NCI-H1930 (cell line): Measurements from ENCODE around the gene TMEM209.

Experiments used
- DNase-seq, 2 experiments: peaks; one replicate each; lab custom pipeline; 2025; lab: John Stamatoyannopoulos, UW

Gene TMEM209

DNA sequence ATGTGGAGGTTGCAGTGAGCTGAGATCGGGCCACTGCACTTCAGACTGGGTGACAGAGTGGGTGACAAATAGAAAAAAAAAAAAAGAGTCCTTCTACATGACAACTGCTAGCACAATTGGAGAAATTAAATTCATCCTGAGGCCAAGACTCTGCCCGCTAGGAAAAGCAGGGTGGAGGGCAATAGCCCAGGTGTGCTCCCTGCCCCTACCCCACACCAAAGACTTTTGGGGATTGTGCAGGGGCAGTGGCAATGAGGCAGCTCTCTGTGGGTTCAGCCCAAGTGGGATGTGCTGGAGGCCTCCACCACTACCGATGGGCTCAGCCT, 61.3 kb downstream of the TMEM209 start:
- DNase-seq, result no peak

DNA sequence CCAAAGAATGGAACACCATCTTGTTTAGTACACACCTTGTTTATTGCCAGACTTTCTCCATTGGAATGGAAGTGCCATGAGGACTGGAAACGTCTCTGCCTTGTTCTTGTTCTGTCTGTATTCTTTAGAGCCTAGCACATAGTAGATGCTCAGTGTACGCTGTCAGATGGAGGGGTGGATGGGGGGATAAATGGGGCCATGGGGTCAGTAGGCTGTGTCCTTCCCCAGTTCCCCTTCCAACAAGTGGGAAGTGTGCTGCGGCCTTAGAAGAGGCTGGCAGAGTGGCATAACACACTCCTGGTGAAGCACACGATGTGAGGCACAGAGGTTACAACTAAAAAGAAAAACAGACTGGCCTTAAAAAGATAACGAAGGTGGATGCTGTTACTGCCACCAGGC, 61.9 kb downstream of the TMEM209 start:
- no peak for DNase-seq

DNA sequence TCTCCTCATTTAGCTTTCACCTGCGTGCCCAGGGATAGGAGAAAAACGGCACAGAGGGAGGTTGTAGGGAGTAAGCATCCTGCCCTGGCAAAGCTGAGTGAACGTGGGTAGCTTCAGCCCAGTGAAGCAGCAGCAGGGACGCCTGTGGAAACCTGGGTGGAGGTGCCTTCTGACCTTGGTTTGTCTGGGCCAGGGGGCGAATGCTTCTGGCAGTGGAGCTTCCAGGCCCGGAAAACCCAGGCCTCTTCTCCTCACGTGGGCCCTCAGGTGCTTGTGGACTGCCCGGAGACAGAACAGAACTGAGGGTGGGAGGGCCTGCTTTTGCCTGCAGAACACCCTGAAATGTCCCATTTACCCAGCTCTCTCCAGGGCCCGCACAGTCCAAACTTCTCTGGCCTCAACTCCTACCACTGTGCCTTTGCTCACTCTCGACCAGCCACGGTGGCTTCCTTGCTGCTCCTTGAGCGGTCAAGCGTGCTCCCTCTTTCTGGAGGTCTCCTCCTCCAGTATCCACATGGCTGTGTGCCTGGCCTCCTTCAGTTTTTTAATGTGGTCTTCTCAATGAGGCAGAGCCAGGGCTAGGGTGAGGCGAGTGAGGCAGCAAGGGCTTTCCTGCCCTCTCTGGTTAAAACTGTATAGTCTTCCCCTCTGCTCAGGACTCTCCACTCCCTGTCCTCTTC, 62.4 kb downstream of the TMEM209 start:
- no peak for DNase-seq

DNA sequence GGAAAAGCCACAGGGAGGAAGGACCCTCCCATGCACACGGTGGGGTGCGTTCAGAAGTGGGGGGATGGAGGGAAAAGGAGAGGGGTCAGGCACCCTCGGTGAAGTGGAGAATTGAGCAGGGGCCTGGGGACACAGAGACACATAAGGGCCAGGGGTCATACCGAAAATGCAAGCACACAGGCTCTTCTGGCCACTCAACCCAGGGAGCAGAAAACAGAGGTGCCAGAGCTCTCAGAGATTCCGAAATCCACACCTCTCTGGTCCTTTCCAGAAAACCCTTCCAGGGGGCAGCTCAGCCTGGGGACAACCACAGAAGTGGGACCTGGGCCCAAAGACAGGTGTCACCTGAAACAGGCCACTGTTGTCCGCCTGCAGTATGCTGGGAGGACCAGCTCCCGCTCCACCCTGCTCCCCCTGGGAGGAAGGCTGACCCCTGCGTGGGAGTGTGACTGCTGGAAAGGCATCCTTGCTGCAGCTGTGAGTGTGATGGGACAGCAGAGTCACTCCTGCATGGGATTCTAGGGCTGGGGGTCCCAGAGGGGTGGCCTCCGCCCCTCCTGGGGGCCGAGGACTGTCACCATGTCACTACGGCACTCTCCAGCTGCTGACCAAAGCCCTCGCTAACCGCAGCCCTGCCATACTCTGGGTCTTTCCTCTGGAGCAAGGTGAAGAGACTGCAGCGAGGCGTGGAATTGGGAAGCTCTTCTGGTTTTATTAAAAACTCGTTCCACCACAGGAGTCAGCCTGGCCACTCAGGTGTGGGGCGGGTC, 63.1 kb downstream of the TMEM209 start:
- DNase-seq, result no peak

DNA sequence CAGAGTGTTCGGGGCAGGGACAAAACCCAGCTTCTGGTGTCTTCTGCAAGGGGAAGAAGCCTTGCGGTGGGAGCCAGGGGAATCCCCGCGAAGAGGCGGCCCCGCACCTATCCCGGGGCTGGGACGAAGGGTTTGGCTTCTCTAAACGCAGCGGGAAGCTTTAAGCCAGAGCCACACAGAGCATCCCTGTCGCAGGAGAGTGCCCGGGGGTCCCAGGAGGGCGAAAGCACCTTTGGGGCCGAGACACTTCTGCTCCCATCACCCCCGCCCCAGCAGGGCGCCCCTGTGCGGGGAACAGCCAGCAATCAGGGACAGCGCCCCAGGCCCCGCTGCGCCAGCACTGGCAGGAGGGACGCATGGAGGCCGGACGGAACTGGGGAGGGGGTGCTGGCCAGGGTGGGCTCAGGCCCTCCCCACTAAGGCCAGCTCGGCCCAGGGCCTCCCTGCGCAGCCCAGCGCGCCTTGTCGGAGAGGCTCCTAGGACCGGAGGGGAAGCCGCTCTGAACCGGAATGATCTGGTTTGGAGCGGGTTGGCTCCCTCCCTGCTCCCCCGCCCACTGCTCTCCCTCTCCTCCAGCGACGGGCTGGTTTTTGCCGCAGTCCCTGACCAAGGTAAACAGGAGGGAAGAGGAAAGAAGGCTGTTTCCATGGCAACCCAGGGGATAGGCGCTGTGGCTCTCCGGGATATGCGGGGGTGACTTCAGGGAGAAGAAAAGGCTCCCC, 63.9 kb downstream of the TMEM209 start:
- no peak for DNase-seq

- DNase-seq, result no peak
These were observed 64.5 kb downstream of the TMEM209 start for GRCh38 chr7:130140551-130141160.

- no peak for DNase-seq
These were observed 65.8 kb downstream of the TMEM209 start for GRCh38 chr7:130139193-130139960.

DNA sequence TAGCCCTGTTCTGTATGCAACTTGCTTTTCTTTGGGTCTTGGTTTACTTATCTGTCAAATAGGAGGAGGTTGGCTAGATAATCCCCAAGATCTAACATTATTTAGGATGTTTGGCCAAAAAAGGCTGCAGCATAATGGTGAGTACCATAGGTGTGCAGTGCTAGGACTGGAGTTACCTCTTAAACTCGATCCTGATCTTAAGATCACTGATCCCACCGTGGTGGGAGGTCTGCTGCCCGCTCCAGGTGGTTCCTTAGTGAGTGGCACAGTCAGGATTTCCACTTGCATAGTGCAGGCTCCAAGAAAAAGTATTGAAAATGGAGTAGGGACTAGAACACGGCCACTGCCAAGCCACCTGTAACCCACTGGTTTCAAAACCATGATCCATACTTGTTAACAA, 68.0 kb downstream of the TMEM209 start:
- DNase-seq, result no peak

- no peak for DNase-seq
These were observed 68.5 kb downstream of the TMEM209 start for GRCh38 chr7:130136579-130137167.

DNA sequence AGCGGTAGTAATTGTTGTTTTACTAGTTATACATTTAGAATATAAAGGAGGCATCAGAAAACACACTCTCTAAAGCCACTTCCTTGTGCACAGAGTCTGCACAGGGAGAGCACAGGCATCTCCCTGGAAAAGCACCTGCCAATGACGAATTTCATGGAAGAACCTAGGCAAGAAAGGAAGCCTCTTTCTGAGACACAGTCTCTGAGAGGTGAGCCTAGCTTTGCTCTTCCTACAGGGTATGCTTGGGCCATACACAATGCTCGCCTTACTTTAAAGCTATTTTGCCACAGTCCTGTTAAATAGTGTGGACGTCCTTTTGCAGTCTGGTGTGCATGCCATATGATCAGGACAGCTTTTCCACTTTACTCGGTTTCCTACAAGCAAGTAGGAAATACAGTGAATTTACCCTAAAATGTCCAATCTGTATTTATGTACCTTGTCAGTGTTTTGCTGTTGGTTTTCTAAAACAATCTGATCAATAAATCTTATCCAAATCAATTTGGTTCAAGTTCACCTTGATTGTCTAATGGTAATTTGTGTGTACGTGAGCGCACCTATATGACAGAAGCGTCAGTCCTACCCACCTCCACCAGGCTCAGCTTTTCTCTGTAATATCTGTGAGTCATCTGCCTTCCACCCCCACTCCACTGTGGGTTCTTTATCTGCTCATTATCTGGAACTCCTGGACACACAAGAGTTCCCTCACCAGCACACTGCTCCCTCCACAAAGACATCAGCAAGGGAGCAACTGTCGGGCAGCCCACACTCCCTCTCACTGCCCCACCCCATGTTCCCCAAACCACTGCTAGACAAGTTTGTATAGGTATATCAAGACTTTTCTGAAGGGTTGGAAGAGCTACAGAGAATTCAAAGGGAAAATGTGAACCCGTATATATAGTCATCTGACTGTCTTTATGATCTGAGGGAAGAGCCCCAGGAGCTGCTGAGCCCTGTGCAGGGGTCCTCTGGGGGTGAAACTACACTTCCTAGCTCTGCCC, 69.7 kb downstream of the TMEM209 start:
- DNase-seq, result no peak

GRCh38 chr7:130134726-130135125, 70.5 kb downstream of the TMEM209 start:
- no peak for DNase-seq

- no peak for DNase-seq
These were observed 71.0 kb downstream of the TMEM209 start for GRCh38 chr7:130134106-130134636.

GRCh38 chr7:130133029-130133782, 72.0 kb downstream of the TMEM209 start:
- DNase-seq, result no peak

DNA sequence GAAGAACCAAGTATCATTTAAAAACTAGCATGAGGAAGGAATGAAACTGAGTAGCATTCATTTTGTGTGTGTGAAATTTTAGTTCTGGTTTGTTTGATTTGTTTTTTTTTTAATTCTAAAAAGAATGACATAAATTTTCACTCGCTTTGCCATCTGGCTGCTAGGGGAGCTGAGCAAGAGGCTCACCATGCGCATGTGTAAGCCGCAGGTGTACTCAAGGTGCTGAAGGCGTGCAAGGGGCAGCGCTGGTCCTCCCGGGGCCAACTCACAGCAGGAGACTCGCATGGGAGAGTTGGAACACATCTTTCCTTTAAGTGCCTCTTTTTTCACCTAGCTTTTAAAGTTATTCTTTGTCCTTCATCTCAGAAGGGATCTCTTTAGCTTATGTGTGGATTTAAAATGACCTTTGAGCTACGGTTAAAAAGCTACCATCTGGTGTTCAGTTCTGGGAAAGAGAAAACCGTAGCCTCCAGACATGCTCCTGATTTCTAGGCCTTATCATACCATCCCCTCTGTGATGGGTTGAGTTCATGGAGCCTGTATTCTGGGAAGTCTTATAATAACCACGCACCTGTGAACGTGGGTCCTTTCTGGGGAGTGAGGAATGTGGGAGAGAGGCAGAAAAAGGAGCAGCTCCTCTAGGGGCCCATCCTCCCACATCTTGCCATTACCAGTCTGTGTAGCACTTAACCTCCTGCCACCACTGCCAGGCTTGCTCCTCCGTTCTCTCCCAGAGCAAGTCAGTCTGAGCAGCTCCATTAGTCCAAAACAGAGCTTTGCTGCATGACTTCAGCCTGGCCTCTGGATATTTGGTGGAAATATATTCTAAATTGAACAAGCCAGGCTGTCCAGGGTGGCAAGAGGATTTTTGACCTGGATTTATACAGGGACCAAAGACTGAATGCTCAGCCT, 73.0 kb downstream of the TMEM209 start:
- DNase-seq, result no peak

GRCh38 chr7:130131191-130131834, 73.9 kb downstream of the TMEM209 start:
- DNase-seq, result no peak

GRCh38 chr7:130129011-130129411, 76.2 kb downstream of the TMEM209 start:
- DNase-seq, result no peak

DNA sequence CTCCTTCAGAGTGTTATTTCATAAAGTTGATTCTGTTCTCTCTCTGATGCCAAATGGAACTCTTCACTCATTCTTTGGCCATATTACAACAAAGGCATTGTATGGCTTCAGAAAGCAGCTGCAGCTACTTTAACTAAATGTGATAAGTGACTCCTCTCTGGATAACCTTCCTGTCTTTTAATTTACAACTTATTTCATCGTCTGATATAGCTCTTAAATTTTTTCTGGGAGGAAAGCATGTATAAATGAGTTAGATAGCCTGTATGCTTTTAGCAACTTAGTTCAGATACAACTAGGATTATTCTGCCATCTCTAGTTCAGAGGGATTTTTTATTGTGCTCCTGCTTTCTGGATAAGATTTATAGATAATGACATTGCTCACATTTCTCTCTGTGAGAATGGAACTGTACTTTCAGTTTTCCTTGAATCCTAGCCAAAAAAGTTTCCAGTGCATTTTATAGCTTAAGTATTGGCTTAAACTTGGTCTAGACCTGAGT, 77.3 kb downstream of the TMEM209 start:
- DNase-seq, result no peak
